Natural killer cell (primary cell): ENCODE measurements around the gene METTL2B. TPM values are rescaled to one million over a fixed set of nuclear protein-coding genes. Genes with fewer than 3 reads are reported as not detected.

Experiments
- ATAC-seq, 3 donors: fragments of 150-1000 bp in 2 of 3; fragments of 200-7000 bp in 1 of 3; cut with Tn5 transposase; 1 replicate in 1 of 3; 2 replicates in 2 of 3; pipeline ENCODE4 v1.10.0; 2021; ENCODE audit warnings: mild to moderate bottlenecking in 2 of 3, moderate library complexity in 2 of 3
- DNase-seq, 2 donors: peaks; one replicate each; pipeline versions ENCODE4 v3.0.0 to v3.0.0-alpha.2; 2013 to 2021; ENCODE audit warnings: mixed read lengths in 1 of 2
- H3K27ac ChIP-seq: one replicate; pipeline ENCODE4 v1.5.1; 2013; ENCODE audit warnings: mild to moderate bottlenecking, low read length
- H3K27me3 ChIP-seq: one replicate; pipeline ENCODE4 v1.6.1; 2013; ENCODE audit warnings: low read length; ENCODE audit not compliant: control insufficient read depth, insufficient read depth
- H3K36me3 ChIP-seq: one replicate; pipeline ENCODE4 v1.6.1; 2013; ENCODE audit warnings: low read length; ENCODE audit not compliant: control insufficient read depth, insufficient read depth
- H3K4me1 ChIP-seq: one replicate; pipeline ENCODE4 v1.6.1; 2013; ENCODE audit warnings: low read length; ENCODE audit not compliant: control insufficient read depth, insufficient read depth
- H3K4me3 ChIP-seq: one replicate; pipeline ENCODE4 v1.5.1; 2013; ENCODE audit warnings: low read length
- H3K9me3 ChIP-seq: one replicate; pipeline ENCODE4 v1.6.1; 2013; ENCODE audit warnings: low read length; ENCODE audit not compliant: control insufficient read depth, insufficient read depth
- H3K27ac Mint-ChIP-seq, 2 donors: one replicate each; pipeline ENCODE4 v1.8.0; 2022; ENCODE audit warnings: mild to moderate bottlenecking in 2 of 2, mixed read lengths in 2 of 2, moderate library complexity in 1 of 2
- H3K27me3 Mint-ChIP-seq, 2 donors: one replicate each; pipeline ENCODE4 v1.8.0; 2022; ENCODE audit warnings: low read depth in 2 of 2, mixed read lengths in 2 of 2
- H3K36me3 Mint-ChIP-seq: one replicate; pipeline ENCODE4 v1.8.0; 2022; ENCODE audit warnings: mixed read lengths
- H3K4me1 Mint-ChIP-seq, 2 donors: one replicate each; pipeline ENCODE4 v1.8.0; 2022; ENCODE audit warnings: mixed read lengths in 2 of 2
- H3K4me3 Mint-ChIP-seq: one replicate; pipeline ENCODE4 v1.8.0; 2022; ENCODE audit warnings: mild to moderate bottlenecking, moderate library complexity, mixed read lengths
- H3K9me3 Mint-ChIP-seq, 2 donors: one replicate each; pipeline ENCODE4 v1.8.0; 2022; ENCODE audit warnings: mixed read lengths in 2 of 2
- WGBS: methylation state at CpG from one replicate; pipeline ENCODE4 v1.1.7; 2013; ENCODE audit warnings: missing lambda C conversion rate; ENCODE audit not compliant: insufficient coverage; 5-methylcytosine and 5-hydroxymethylcytosine counted together
- intact Hi-C: fragments of 100-400 bp; cut with micrococcal nuclease; formaldehyde crosslinking; loops from one replicate; pipeline ENCODE4 v1.14.2; 2022
- total RNA-seq, 4 donors: library from RNA; stranded (reverse); fragments of 120-200 nt in 1 of 4; gene quantifications; one replicate each; pipeline versions ENCODE4 v1.2.3 to v1.2.4, GENCODE V29; 2013 to 2022
- TF ChIP-seq, protein P1 (sequence below): fragments of 200-600 bp; IDR thresholded peaks from one replicate; pipeline ENCODE4 v1.8.0; 2022; ENCODE audit warnings: antibody characterized with exemption

Gene METTL2B
- total RNA-seq, 3 donors from 2014 or later (not counting 1 experiment from before 2014, with no cell fraction given), result 16.1 to 20.8 (median 20.0) TPM

- no peaks in the 10 kb centered on the region for H3K36me3 Mint-ChIP-seq
- intact Hi-C loops, result no loop called here
- no peak overlapping the region for H3K4me3 Mint-ChIP-seq
- H3K4me1 Mint-ChIP-seq, result no peaks in the 10 kb centered on the region
- H3K9me3 ChIP-seq, result no peaks in the 10 kb centered on the region
- no peak for DNase-seq
- H3K27ac Mint-ChIP-seq, result no peak overlapping the region
- TF ChIP-seq, protein P1, sequence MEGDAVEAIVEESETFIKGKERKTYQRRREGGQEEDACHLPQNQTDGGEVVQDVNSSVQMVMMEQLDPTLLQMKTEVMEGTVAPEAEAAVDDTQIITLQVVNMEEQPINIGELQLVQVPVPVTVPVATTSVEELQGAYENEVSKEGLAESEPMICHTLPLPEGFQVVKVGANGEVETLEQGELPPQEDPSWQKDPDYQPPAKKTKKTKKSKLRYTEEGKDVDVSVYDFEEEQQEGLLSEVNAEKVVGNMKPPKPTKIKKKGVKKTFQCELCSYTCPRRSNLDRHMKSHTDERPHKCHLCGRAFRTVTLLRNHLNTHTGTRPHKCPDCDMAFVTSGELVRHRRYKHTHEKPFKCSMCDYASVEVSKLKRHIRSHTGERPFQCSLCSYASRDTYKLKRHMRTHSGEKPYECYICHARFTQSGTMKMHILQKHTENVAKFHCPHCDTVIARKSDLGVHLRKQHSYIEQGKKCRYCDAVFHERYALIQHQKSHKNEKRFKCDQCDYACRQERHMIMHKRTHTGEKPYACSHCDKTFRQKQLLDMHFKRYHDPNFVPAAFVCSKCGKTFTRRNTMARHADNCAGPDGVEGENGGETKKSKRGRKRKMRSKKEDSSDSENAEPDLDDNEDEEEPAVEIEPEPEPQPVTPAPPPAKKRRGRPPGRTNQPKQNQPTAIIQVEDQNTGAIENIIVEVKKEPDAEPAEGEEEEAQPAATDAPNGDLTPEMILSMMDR, result no peak
- H3K9me3 Mint-ChIP-seq, result no peaks in the 10 kb centered on the region
- ATAC-seq, result no peak
- H3K4me1 ChIP-seq, result peaks cover 5% of the 10 kb centered on the region
- H3K36me3 ChIP-seq, result no peaks in the 10 kb centered on the region
- H3K27me3 Mint-ChIP-seq, result peaks cover 8 to 12% of the 10 kb centered on the region in 2 donors
- H3K4me3 ChIP-seq, result no peak overlapping the region
- 96% methylated on average over 3 of the region's 3 CpGs for WGBS
- no peak overlapping the region for H3K27ac ChIP-seq
- H3K27me3 ChIP-seq, result peaks cover 2% of the 10 kb centered on the region
These were observed 41.2 kb upstream of the METTL2B start for GRCh38 chr7:128435327-128435686.

DNA sequence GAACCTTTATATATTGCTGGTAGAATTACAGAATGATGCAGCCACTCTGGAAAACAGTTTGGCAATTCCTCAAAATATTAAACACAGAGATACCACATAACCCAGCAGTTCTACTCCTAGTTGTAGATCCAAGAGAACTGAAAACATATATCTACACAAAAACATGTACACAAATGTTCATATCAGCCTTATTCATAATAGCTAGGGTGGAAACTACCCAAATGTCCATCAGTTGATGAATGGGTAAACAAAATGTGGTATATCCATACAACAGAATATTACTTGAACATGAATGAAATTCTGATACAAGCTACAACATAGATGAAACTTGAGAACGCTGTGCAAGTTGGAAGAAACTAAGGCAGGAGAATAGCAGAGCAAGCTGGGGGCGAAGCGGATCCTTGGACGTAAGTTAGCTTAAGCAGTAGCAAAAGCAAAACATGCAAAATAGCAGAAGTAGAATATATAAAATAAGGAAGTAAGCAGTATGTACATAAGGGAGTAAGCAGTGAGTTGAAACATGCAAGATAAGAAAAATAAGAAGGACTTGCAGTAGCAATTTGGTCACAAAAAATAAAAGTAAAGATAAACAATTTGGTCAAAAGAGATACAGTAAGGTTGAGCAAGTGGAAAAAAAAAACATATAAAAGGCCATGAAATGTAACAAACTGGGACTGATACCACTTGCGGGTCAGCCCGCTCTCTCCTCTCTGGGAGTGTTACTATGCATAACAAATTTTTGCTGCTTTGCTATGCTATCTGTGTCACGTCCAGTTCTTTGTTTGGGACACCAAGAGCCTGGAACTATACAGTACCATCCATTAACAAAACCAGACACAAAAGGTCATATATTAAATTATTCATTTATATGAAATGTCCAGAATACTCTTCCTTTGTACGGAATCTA, 38.9 kb upstream of the METTL2B start:
- no peak overlapping the region for H3K4me3 ChIP-seq

GRCh38 chr7:128442356-128442755, 34.2 kb upstream of the METTL2B start:
- TF ChIP-seq, protein P1, result no peak
- no peak overlapping the region for H3K4me3 ChIP-seq
- no peak for ATAC-seq
- H3K27ac ChIP-seq, result no peak overlapping the region
- Mint-ChIP-seq H3K9me3 (no peaks in the 10 kb centered on the region), H3K36me3 (no peaks in the 10 kb centered on the region), H3K27me3 (peaks cover 0 to 3% of the 10 kb centered on the region in 2 donors), H3K4me1 (no peaks in the 10 kb centered on the region), H3K27ac (no peak overlapping the region), H3K4me3 (no peak overlapping the region)
- H3K9me3 ChIP-seq, result no peaks in the 10 kb centered on the region
- WGBS, result 92% methylated on average over 1 of the region's 3 CpGs
- H3K27me3 ChIP-seq, result no peaks in the 10 kb centered on the region
- DNase-seq, result no peak
- intact Hi-C loops, result no loop called here
- H3K4me1 ChIP-seq, result peaks cover 5% of the 10 kb centered on the region
- H3K36me3 ChIP-seq, result no peaks in the 10 kb centered on the region

More for the DNA sequence above, 38.9 kb upstream of the METTL2B start:
- H3K27me3 ChIP-seq, result no peaks in the 10 kb centered on the region
- H3K4me1 ChIP-seq, result peaks cover 5% of the 10 kb centered on the region
- no peak overlapping the region for H3K4me3 Mint-ChIP-seq
- H3K27me3 Mint-ChIP-seq, result peaks cover 8 to 10% of the 10 kb centered on the region in 2 donors
- H3K36me3 Mint-ChIP-seq, result no peaks in the 10 kb centered on the region
- H3K4me1 Mint-ChIP-seq, result no peaks in the 10 kb centered on the region
- no peaks in the 10 kb centered on the region for H3K9me3 Mint-ChIP-seq
- TF ChIP-seq, protein P1, result no peak
- peak overlapping the region; percentile 33 for H3K27ac ChIP-seq
- DNase-seq (no peak), ATAC-seq (peak in 1 of 3 donors; percentile 57)
- intact Hi-C loops, result no loop called here
- no peak overlapping the region for H3K27ac Mint-ChIP-seq
- WGBS, result 71% methylated on average over 8 of the region's 8 CpGs
- H3K36me3 ChIP-seq, result no peaks in the 10 kb centered on the region
- H3K9me3 ChIP-seq, result no peaks in the 10 kb centered on the region
